Measurements from ENCODE around the gene RPS18.

DNA sequence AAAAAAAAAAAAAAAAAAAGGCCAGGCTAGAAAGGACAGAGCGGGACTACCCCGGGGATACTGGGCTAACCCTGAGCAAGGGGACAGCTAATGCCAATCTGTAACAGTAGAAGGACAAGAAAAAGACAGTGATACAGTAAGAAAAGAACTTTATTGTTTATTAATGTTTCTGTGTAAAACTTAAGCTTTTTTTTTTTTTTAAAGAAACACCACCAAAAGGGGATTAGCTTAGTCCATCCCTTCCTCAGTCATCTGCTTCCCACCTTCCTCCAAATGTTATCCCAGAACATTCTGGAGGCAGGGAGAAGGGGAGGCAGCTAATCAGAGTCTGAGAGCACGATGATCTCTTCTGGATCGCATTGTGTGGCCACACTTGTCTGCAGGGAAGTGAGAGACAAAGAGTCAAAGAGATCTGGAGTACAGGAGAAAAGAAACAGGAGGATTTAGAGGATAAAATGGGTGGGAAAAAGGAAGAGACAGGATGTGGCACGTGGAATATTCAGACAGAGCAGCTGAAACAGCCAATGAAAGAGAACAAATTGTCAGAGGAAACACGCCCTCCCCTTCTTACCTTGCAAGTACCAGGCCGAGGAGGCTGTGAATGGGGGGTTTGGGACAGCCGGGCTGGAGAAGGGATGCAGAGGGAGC is 46.7 kb downstream of the RPS18 start:
- no peak for TF ChIP-seq CTCF (IDR thresholded peaks at IDR 0.05)
- no peak for TF ChIP-seq POLR2A (IDR thresholded peaks at IDR 0.05)

Data from adrenal gland (tissue), 5 donors.